HEK293 (cell line): Measurements from ENCODE around the gene GZF1.
A peak's percentile ranks its signal among the peaks of the same experiment; 100 is the strongest.

Experiments used
- CTCF ChIA-PET: fragments of 350-600 bp; formaldehyde crosslinking; extraction: SDS; loops from one replicate; lab custom pipeline; 2021; ENCODE audit warnings: antibody characterized with exemption; lab: Yijun Ruan, JAX
- POLR2A ChIA-PET: fragments of 300-600 bp; formaldehyde crosslinking; extraction: SDS; loops from one replicate; lab custom pipeline; 2020; ENCODE audit warnings: antibody characterized with exemption, inconsistent platforms; lab: Yijun Ruan, JAX
- H3K27ac ChIP-seq: fragments of 200-500 bp; sonication (Bioruptor generic); 2 replicates; pipeline ENCODE4 v1.5.1; 2014; ENCODE audit warnings: low read depth, low read length, control low read depth, inconsistent platforms; ENCODE audit errors: extremely low read depth
- H3K36me3 ChIP-seq, 2 experiments: fragments of 200-500 bp in 1 of 2; sonication (Bioruptor generic) in 1 of 2; 1 replicate in 1 of 2; 2 replicates in 1 of 2; pipeline ENCODE4 v1.5.1; 2014 to 2017; ENCODE audit warnings: inconsistent platforms in 2 of 2, low read length in 2 of 2; ENCODE audit not compliant: control insufficient read depth in 2 of 2, insufficient read depth in 1 of 2
- H3K4me1 ChIP-seq: fragments of 200-500 bp; sonication (Bioruptor generic); 2 replicates; pipeline ENCODE4 v1.5.1; 2014; ENCODE audit warnings: mild to moderate bottlenecking, low read length, inconsistent platforms; ENCODE audit not compliant: control insufficient read depth, insufficient read depth
- H3K4me3 ChIP-seq: 2 replicates; pipeline ENCODE4 v1.5.1; 2011; ENCODE audit warnings: low read depth, mild to moderate bottlenecking, control low read depth, low read length, moderate library complexity
- H3K9me3 ChIP-seq: fragments of 200-500 bp; sonication (Bioruptor generic); 2 replicates; pipeline ENCODE4 v1.5.1; 2014; ENCODE audit warnings: low read depth, low read length, inconsistent platforms; ENCODE audit not compliant: control insufficient read depth, insufficient read depth
- FEZF1 ChIP-seq: fragments of 450-650 bp; formaldehyde crosslinking; IDR thresholded peaks from 2 replicates; pipeline ENCODE4 v1.5.1; 2016; ENCODE audit warnings: missing biosample characterization, missing genetic modification characterization
- GLIS1 ChIP-seq: fragments of 450-650 bp; formaldehyde crosslinking; IDR thresholded peaks from 2 replicates; pipeline ENCODE4 v1.5.1; 2016; ENCODE audit warnings: missing biosample characterization, missing genetic modification characterization
- MYNN ChIP-seq: fragments of 450-650 bp; formaldehyde crosslinking; IDR thresholded peaks from 2 replicates; pipeline ENCODE4 v1.5.1; 2016; ENCODE audit warnings: missing biosample characterization, missing genetic modification characterization, borderline replicate concordance
- REPIN1 ChIP-seq: fragments of 450-650 bp; formaldehyde crosslinking; IDR thresholded peaks from 2 replicates; pipeline ENCODE4 v1.5.1; 2017; ENCODE audit warnings: missing biosample characterization, missing genetic modification characterization, low read depth
- SCRT1 ChIP-seq: fragments of 450-650 bp; formaldehyde crosslinking; IDR thresholded peaks from 2 replicates; pipeline ENCODE4 v1.5.1; 2016; ENCODE audit warnings: missing biosample characterization, missing genetic modification characterization, borderline replicate concordance
- SCRT2 ChIP-seq: fragments of 450-650 bp; formaldehyde crosslinking; IDR thresholded peaks from 2 replicates; pipeline ENCODE4 v1.5.1; 2016; ENCODE audit warnings: missing biosample characterization, missing genetic modification characterization
- ZFP3 ChIP-seq: fragments of 450-650 bp; formaldehyde crosslinking; IDR thresholded peaks from 2 replicates; pipeline ENCODE4 v1.5.1; 2016; ENCODE audit warnings: low read depth, missing biosample characterization, missing genetic modification characterization
- ZFP69B ChIP-seq: fragments of 450-650 bp; formaldehyde crosslinking; IDR thresholded peaks from 2 replicates; pipeline ENCODE4 v1.5.1; 2016; ENCODE audit warnings: missing biosample characterization, missing genetic modification characterization
- ZIC2 ChIP-seq: fragments of 450-650 bp; formaldehyde crosslinking; IDR thresholded peaks from 2 replicates; pipeline ENCODE4 v1.5.1; 2016; ENCODE audit warnings: missing biosample characterization, missing genetic modification characterization
- ZNF140 ChIP-seq: fragments of 450-650 bp; formaldehyde crosslinking; IDR thresholded peaks from 2 replicates; pipeline ENCODE4 v1.5.1; 2016; ENCODE audit warnings: missing biosample characterization, missing genetic modification characterization
- ZNF155 ChIP-seq: fragments of 450-650 bp; formaldehyde crosslinking; IDR thresholded peaks from 2 replicates; pipeline ENCODE4 v1.5.1; 2016; ENCODE audit warnings: missing biosample characterization, missing genetic modification characterization
- ZNF157 ChIP-seq: fragments of 450-650 bp; formaldehyde crosslinking; IDR thresholded peaks from 2 replicates; pipeline ENCODE4 v1.5.1; 2016; ENCODE audit warnings: missing biosample characterization, missing genetic modification characterization
- ZNF184 ChIP-seq: fragments of 450-650 bp; IDR thresholded peaks from 2 replicates; pipeline ENCODE4 v1.5.1; 2018; ENCODE audit warnings: missing biosample characterization, mild to moderate bottlenecking, missing genetic modification characterization
- ZNF341 ChIP-seq: fragments of 450-650 bp; formaldehyde crosslinking; IDR thresholded peaks from 2 replicates; pipeline ENCODE4; 2016; ENCODE audit warnings: low read depth, missing biosample characterization, missing genetic modification characterization
- ZNF596 ChIP-seq: fragments of 450-650 bp; IDR thresholded peaks from 2 replicates; pipeline ENCODE4 v1.5.0; 2018; ENCODE audit warnings: missing biosample characterization, mild to moderate bottlenecking, missing genetic modification characterization, moderate library complexity
- ZNF600 ChIP-seq: fragments of 450-650 bp; formaldehyde crosslinking; IDR thresholded peaks from 2 replicates; pipeline ENCODE4 v1.5.1; 2016; ENCODE audit warnings: missing biosample characterization, missing genetic modification characterization
- ZNF626 ChIP-seq: fragments of 450-650 bp; sonication (Bioruptor Pico); formaldehyde crosslinking; IDR thresholded peaks from 2 replicates; pipeline ENCODE4 v1.5.1; 2018; ENCODE audit warnings: missing biosample characterization, missing genetic modification characterization, inconsistent platforms
- ZSCAN30 ChIP-seq: fragments of 450-650 bp; IDR thresholded peaks from 2 replicates; pipeline ENCODE4 v1.5.1; 2018; ENCODE audit warnings: missing biosample characterization, mild to moderate bottlenecking, missing genetic modification characterization, moderate library complexity
- TF ChIP-seq, protein P1 (sequence below): fragments of 450-650 bp; formaldehyde crosslinking; IDR thresholded peaks from 2 replicates; pipeline ENCODE4 v1.5.1; 2016; ENCODE audit warnings: missing biosample characterization, missing genetic modification characterization
- TF ChIP-seq, protein P2 (sequence below): fragments of 450-650 bp; formaldehyde crosslinking; IDR thresholded peaks from 2 replicates; pipeline ENCODE4 v1.5.1; 2016; ENCODE audit warnings: missing biosample characterization, missing genetic modification characterization, borderline replicate concordance
- TF ChIP-seq, protein P3 (sequence below): fragments of 450-650 bp; formaldehyde crosslinking; IDR thresholded peaks from 2 replicates; pipeline ENCODE4 v1.5.1; 2016; ENCODE audit warnings: missing biosample characterization, missing genetic modification characterization

GZF1 gene

DNA sequence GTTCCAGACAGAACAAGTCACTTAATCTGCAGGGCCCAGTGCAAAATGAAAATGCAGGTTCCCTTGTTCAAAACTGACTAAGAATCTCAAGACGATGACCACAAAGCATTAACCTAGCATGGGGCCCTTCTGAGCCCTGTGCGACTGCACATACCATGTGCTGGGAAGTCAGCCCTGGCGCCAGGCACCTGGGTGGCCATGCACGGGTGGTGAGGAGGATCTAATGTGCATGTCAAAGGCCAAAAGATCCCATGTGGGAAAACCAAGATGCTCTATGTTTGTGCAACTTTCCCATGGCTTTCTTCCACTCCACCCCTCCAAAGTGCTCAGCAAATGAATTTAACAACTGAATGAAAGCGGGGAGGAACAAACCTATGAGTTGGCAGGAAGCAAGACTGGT lies 44.9 kb upstream of the GZF1 start:
- CTCF ChIA-PET: no interaction called here
- no peaks in the 10 kb centered on the region for H3K36me3 ChIP-seq
- TF ChIP-seq, protein P1, sequence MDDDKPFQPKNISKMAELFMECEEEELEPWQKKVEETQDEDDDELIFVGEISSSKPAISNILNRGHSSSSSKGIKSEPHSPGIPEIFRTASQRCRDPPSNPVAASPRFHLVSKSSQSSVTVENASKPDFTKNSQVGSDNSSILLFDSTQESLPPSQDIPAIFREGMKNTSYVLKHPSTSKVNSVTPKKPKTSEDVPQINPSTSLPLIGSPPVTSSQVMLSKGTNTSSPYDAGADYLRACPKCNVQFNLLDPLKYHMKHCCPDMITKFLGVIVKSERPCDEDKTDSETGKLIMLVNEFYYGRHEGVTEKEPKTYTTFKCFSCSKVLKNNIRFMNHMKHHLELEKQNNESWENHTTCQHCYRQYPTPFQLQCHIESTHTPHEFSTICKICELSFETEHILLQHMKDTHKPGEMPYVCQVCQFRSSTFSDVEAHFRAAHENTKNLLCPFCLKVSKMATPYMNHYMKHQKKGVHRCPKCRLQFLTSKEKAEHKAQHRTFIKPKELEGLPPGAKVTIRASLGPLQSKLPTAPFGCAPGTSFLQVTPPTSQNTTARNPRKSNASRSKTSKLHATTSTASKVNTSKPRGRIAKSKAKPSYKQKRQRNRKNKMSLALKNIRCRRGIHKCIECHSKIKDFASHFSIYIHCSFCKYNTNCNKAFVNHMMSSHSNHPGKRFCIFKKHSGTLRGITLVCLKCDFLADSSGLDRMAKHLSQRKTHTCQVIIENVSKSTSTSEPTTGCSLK (tag by site-specific recombination): no peak
- TF ChIP-seq, protein P2, sequence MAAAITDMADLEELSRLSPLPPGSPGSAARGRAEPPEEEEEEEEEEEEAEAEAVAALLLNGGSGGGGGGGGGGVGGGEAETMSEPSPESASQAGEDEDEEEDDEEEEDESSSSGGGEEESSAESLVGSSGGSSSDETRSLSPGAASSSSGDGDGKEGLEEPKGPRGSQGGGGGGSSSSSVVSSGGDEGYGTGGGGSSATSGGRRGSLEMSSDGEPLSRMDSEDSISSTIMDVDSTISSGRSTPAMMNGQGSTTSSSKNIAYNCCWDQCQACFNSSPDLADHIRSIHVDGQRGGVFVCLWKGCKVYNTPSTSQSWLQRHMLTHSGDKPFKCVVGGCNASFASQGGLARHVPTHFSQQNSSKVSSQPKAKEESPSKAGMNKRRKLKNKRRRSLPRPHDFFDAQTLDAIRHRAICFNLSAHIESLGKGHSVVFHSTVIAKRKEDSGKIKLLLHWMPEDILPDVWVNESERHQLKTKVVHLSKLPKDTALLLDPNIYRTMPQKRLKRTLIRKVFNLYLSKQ (tag by site-specific recombination): no peak
- no peak for TF ChIP-seq ZNF157 (tag by site-specific recombination)
- no peak for TF ChIP-seq MYNN (tag by site-specific recombination)
- no peak for TF ChIP-seq ZFP69B (tag by site-specific recombination)
- no peak for TF ChIP-seq ZFP3 (tag by site-specific recombination)

DNA sequence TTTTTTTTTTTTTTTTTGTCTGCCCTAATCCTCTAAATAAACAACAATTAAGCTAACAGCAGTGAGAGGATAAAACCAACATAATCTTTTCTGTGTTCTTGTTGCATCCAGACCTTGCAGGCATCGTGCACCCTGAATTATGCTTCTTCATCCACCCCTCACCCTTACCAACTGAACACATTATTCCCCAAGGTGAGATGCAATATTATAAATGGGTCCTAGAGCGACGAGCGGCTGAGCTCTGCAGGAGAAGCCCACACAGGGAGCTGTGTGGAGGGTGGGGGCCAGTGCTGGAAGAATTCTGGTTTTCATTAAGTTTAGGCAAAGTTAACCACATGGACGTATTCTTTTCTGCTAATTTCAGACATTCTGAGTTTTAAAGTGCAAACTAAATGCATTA lies 43.6 kb upstream of the GZF1 start:
- H3K4me3 ChIP-seq: no peak overlapping the region
- TF ChIP-seq ZNF155 (no peak), GLIS1 (tag by site-specific recombination) (0 out of 2 replicates have a peak, but pooled peaks have one; percentile 10)
- ChIA-PET CTCF (no interaction called here), POLR2A (no interaction called here)
- H3K27ac ChIP-seq: no peak overlapping the region
- H3K36me3 ChIP-seq: no peaks in the 10 kb centered on the region
- H3K9me3 ChIP-seq: no peaks in the 10 kb centered on the region
- no peaks in the 10 kb centered on the region for H3K4me1 ChIP-seq

More for the DNA sequence above, 44.9 kb upstream of the GZF1 start:
- H3K27ac ChIP-seq: no peak overlapping the region
- H3K9me3 ChIP-seq: no peaks in the 10 kb centered on the region
- H3K4me3 ChIP-seq: no peak overlapping the region
- H3K4me1 ChIP-seq: no peaks in the 10 kb centered on the region
- POLR2A ChIA-PET: no interaction called here

DNA sequence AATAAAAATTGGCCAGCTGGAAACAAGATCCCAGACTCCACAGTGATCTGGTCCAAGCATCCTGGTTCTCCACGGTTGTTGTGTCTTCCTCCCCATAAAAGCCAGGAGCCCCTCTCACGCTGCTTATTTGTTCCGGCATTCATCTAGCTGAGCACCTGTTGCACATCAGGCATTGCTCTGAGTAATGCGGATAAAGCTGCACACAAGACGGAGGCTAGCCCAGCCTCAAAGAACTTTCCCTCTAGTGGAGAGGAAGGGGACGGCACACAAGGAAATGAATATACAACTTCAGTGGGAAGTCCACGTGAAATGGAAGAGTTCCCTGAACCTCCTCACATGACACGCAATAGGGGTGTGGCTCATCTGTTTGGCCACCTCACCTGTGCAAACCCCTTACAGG lies 41.7 kb upstream of the GZF1 start:
- H3K27ac ChIP-seq: no peak overlapping the region
- H3K36me3 ChIP-seq: no peaks in the 10 kb centered on the region
- H3K4me1 ChIP-seq: no peaks in the 10 kb centered on the region
- no peaks in the 10 kb centered on the region for H3K9me3 ChIP-seq
- H3K4me3 ChIP-seq: no peak overlapping the region
- CTCF ChIA-PET: interaction anchor here (1.0 to 2.4 kb wide), 6 partner anchors 13 to 204 kb away, joined by 3 to 9 read pairs (median 4); partner anchors contain the start of gene NXT1
- TF ChIP-seq ZNF184 (tag by site-specific recombination) (no peak), SCRT1 (tag by site-specific recombination) (peak; percentile 92), SCRT2 (tag by site-specific recombination) (peak; percentile 95), ZNF626 (no peak)
- TF ChIP-seq, protein P3, sequence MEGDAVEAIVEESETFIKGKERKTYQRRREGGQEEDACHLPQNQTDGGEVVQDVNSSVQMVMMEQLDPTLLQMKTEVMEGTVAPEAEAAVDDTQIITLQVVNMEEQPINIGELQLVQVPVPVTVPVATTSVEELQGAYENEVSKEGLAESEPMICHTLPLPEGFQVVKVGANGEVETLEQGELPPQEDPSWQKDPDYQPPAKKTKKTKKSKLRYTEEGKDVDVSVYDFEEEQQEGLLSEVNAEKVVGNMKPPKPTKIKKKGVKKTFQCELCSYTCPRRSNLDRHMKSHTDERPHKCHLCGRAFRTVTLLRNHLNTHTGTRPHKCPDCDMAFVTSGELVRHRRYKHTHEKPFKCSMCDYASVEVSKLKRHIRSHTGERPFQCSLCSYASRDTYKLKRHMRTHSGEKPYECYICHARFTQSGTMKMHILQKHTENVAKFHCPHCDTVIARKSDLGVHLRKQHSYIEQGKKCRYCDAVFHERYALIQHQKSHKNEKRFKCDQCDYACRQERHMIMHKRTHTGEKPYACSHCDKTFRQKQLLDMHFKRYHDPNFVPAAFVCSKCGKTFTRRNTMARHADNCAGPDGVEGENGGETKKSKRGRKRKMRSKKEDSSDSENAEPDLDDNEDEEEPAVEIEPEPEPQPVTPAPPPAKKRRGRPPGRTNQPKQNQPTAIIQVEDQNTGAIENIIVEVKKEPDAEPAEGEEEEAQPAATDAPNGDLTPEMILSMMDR (tag by site-specific recombination): peak; percentile 25; the same call in 1 of the 2 replicates
- POLR2A ChIA-PET: no interaction called here

DNA sequence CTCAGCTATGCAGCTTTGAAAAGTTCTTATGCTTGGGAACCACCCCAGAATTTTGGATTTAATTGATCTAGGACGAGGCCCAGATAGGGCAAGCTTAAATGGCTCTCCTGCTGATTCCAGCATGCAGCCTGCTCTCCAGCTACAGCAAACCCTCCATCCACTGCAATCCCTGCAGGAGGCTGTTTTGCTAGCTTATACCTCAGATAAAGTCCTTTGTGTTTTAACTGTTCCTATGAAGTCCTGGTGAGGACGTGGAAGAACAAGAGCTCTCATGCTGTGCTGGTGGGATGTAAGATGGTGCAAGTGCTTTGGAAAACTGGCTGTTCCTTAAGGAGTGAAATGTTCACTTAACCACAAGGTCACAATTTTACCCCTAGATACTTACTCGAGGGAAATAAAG lies 36.9 kb upstream of the GZF1 start:
- H3K27ac ChIP-seq: no peak overlapping the region
- H3K4me3 ChIP-seq: no peak overlapping the region
- ChIA-PET CTCF (interaction anchor here (0.6 to 1.4 kb wide), 3 partner anchors 16 to 274 kb away, joined by 3 to 5 read pairs (median 4); partner anchors contain the start of gene NAPB), POLR2A (no interaction called here)
- H3K4me1 ChIP-seq: no peaks in the 10 kb centered on the region
- no peaks in the 10 kb centered on the region for H3K9me3 ChIP-seq
- H3K36me3 ChIP-seq: no peaks in the 10 kb centered on the region
- no peak for TF ChIP-seq ZNF140
- TF ChIP-seq ZNF596 (tag by site-specific recombination): peak; percentile 26; the same call in 1 of the 2 replicates
- peak; percentile 67 for TF ChIP-seq ZNF341 (tag by site-specific recombination)
- TF ChIP-seq, protein P1 (tag by site-specific recombination): no peak
- peak; percentile 100 for TF ChIP-seq ZIC2 (tag by site-specific recombination)
- TF ChIP-seq FEZF1 (tag by site-specific recombination): peak; percentile 81
- no peak for TF ChIP-seq REPIN1
- no peak for TF ChIP-seq ZNF600 (tag by site-specific recombination)
- TF ChIP-seq ZSCAN30 (tag by site-specific recombination): no peak
